ENCODE measurements around the gene ELAVL1. TPM values are rescaled to one million over a fixed set of nuclear protein-coding genes. Genes with fewer than 3 reads are reported as not detected.

The ELAVL1 gene
- total and polyA plus RNA-seq, 2 of the 13 experiments (the other 11 are each of a cell fraction or from before 2014, with no cell fraction given): 27.9 to 38.4 TPM

GRCh38 chr19:7965259-7965841 is 40.1 kb downstream of the ELAVL1 start:
- ATAC-seq (no peak), FAIRE-seq (no peak), DNase-seq (ENCODE audit: low spot score) (no peak)
- no peak overlapping the region for H3K4me2 ChIP-seq (ENCODE audit: low read depth, low read length)
- in situ Hi-C loops (cut with HindIII; ENCODE audit: extremely low pct_ligation_motif_present, low pct_unique_long_range_greater_than_20kb) (no loop called here), intact Hi-C loops (cut with micrococcal nuclease; ENCODE audit: unreplicated experiment) (no loop called here)
- no peak overlapping the region for H3K4me3 ChIP-seq (replicated peaks in 1 of 3; ENCODE audit: insufficient read depth in 1 of 3, low read depth in 2 of 3, low read length in 3 of 3)
- peaks cover 24% of the 10 kb centered on the region for H3K4me1 ChIP-seq (ENCODE audit: insufficient read depth, low read length)
- H2AFZ ChIP-seq (ENCODE audit: low read length): no peak overlapping the region
- peaks cover 22 to 79% of the 10 kb centered on the region in 2 experiments; a peak in 4 of 5 replicates for H3K36me3 ChIP-seq (replicated peaks in 1 of 2; ENCODE audit: control insufficient read depth in 1 of 2, insufficient read depth in 2 of 2, low read length in 2 of 2)
- ChIA-PET POLR2A (interaction anchor here (1.4 kb wide), 1 partner anchor 21 kb away, joined by 7 read pairs; the partner anchor contains the start of gene TIMM44), CTCF (ENCODE audit: low intra/inter-chr PET ratio, low total read pairs) (no interaction called here)
- H3K27ac ChIP-seq (ENCODE audit: extremely low read length, insufficient read depth, low read length): no peak overlapping the region
- H4K20me1 ChIP-seq (ENCODE audit: insufficient read depth, low read length): no peaks in the 10 kb centered on the region
- no peak overlapping the region for H3K9ac ChIP-seq (ENCODE audit: insufficient read depth, low read depth, low read length)
- no TSS peak for BruUV-seq (replicated peaks)
- no peaks in the 10 kb centered on the region for H3K27me3 ChIP-seq (ENCODE audit: control insufficient read depth in 1 of 2, insufficient read depth in 2 of 2, low read length in 2 of 2)
- WGBS (ENCODE audit: low lambda C conversion rate): 98% methylated on average over 12 of the region's 12 CpGs
- no peaks in the 10 kb centered on the region for H3K79me2 ChIP-seq (ENCODE audit: insufficient read depth, low read length)
- H3K9me3 ChIP-seq (ENCODE audit: low read length): no peaks in the 10 kb centered on the region
- TF ChIP-seq ZSCAN29 (CRISPR knock-in tag; conservative IDR thresholded peaks at IDR 0.05) (no peak), RAD51 (IDR thresholded peaks at IDR 0.05; ENCODE audit: borderline replicate concordance) (no peak), POLR2AphosphoS2 (IDR thresholded peaks at IDR 0.05; ENCODE audit: low read depth, low read length) (no peak), IKZF5 (CRISPR knock-in tag; IDR thresholded peaks at IDR 0.05) (no peak), CEBPG (CRISPR knock-in tag; IDR thresholded peaks at IDR 0.05) (no peak), ZNF878 (CRISPR knock-in tag; IDR thresholded peaks at IDR 0.05) (no peak), KDM6A (CRISPR knock-in tag; IDR thresholded peaks at IDR 0.05; ENCODE audit: low read depth) (no peak), PATZ1 (CRISPR knock-in tag; IDR thresholded peaks at IDR 0.05) (no peak), ZNF407 (CRISPR knock-in tag; IDR thresholded peaks at IDR 0.05; ENCODE audit: not compliant biosample characterization) (no peak)
